OCI-LY3 (cell line): ENCODE measurements around the gene SYCP3.

Experiments used
- CTCF ChIP-seq: fragments of 200-600, 300-600 bp; sonication (generic); IDR thresholded peaks from 2 replicates; pipeline ENCODE4 v1.5.1; 2014; ENCODE audit warnings: antibody characterized with exemption, low read length, low read depth
- EZH2phosphoT487 ChIP-seq: fragments of 200-600 bp; shearing (Covaris generic); IDR thresholded peaks from 2 replicates; pipeline ENCODE4 v1.6.1; 2018; ENCODE audit warnings: antibody characterized with exemption, mixed run types, low read depth

- no peak for TF ChIP-seq CTCF
- TF ChIP-seq EZH2phosphoT487 = no peak
Observed at GRCh38 chr12:101743242-101743641, 4.0 kb upstream of the SYCP3 start.
